GM12873 (cell line): ENCODE data around the gene HNF4A.

ENCODE experiments used
- TF ChIP-seq, protein P1 (sequence below): IDR thresholded peaks from 2 replicates; pipeline ENCODE4 v1.5.1; 2012; ENCODE audit warnings: low read depth, mild to moderate bottlenecking, moderate library complexity, low read length, control low read depth; ENCODE audit not compliant: insufficient read depth; ENCODE audit errors: missing control alignments

The HNF4A gene

GRCh38 chr20:44425923-44426322 is 70.4 kb downstream of the HNF4A start:
- TF ChIP-seq, protein P1, sequence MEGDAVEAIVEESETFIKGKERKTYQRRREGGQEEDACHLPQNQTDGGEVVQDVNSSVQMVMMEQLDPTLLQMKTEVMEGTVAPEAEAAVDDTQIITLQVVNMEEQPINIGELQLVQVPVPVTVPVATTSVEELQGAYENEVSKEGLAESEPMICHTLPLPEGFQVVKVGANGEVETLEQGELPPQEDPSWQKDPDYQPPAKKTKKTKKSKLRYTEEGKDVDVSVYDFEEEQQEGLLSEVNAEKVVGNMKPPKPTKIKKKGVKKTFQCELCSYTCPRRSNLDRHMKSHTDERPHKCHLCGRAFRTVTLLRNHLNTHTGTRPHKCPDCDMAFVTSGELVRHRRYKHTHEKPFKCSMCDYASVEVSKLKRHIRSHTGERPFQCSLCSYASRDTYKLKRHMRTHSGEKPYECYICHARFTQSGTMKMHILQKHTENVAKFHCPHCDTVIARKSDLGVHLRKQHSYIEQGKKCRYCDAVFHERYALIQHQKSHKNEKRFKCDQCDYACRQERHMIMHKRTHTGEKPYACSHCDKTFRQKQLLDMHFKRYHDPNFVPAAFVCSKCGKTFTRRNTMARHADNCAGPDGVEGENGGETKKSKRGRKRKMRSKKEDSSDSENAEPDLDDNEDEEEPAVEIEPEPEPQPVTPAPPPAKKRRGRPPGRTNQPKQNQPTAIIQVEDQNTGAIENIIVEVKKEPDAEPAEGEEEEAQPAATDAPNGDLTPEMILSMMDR = no peak

- TF ChIP-seq, protein P1 = no peak
Measured at GRCh38 chr20:44426879-44427790, 71.6 kb downstream of the HNF4A start.

DNA sequence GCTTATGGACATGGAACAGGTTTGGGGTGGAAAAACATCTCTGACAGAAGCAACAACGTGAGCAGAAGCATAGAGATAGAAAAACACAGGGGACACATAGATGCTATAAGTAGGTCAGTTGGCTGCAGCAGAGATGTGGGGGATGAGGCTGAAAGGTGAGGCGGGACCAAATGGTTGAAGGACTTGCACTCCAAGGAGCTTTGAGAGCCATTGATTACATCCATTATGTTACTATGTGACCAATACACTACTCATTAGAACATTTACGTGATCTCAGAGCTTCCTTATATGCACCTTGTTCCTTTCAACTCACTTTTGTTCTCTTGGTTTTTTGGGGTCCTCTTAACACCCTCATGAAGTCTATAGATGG is 72.3 kb downstream of the HNF4A start:
- TF ChIP-seq, protein P1 = no peak

- TF ChIP-seq, protein P1 = no peak
Measured at GRCh38 chr20:44428174-44429016, 72.9 kb downstream of the HNF4A start.

DNA sequence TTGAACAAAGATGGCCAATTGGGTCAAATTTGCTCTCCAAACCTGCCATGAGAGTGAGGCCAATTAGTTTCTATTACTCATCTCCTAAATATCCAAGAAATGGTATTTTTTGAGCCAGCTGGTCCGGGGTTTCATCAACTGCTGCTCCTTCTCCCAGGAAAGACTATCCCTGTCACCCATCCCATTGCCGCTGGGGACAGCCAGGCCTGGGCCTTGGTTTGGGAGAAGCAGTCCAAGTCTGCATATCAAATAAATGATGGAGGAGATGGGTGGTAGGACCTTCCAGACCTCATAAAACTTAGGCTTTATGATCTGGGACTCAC is 73.5 kb downstream of the HNF4A start:
- TF ChIP-seq, protein P1 = no peak

- TF ChIP-seq, protein P1 = no peak
Measured at GRCh38 chr20:44429419-44430269, 74.1 kb downstream of the HNF4A start.
